GM12892 (cell line): Measurements from ENCODE around the gene GLCE.

Source experiments
- POLR2A ChIP-seq: IDR thresholded peaks from 2 replicates; pipeline ENCODE4 v1.6.1; 2011; ENCODE audit warnings: low read depth, low read length, control low read depth
- TAF1 ChIP-seq: IDR thresholded peaks from 2 replicates; pipeline ENCODE4 v1.6.1; 2011; ENCODE audit warnings: low read depth, mild to moderate bottlenecking, control low read depth, low read length, borderline replicate concordance

DNA sequence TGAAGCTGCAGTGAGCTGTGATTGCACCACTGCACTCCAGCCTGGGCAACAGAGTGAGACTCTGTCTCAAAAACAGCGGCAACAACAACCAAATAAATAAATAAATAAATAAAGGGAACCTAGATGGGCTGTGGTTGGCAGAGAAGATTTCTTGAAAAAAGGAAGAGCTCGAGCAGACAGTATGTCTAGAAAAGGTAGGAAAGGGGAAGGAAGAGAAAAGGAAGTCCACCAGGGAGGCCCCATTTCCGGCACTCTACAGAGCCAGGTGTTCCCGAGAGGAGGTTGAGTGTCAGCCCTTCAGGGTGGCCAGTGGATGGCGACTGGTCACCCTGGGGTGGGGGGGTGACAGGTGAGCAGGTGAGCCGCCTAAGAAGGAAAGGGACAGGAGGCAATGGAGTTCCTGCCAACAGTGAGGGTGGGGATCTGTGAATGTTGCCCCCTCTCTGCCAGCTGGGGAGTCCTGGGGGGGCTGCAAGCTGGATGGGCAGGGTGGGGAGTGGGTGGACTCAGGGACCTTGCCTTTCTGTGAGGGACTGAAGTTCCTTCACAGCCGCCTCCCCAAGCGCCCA lies 153.1 kb downstream of the GLCE start:
- no peak for TF ChIP-seq POLR2A
- TF ChIP-seq TAF1: no peak
